SK-N-SH treated with all-trans-retinoic acid at 6 μM for 48 hours (cell line): ENCODE measurements around the gene SLC19A3.

ENCODE experiments used
- ATAC-seq: fragments of 200-7000 bp; cut with Tn5 transposase; 3 replicates; pipeline ENCODE4 v1.9.1; 2020; ENCODE audit warnings: mild to moderate bottlenecking, moderate library complexity
- ARNTL ChIP-seq: fragments of 450-650 bp; formaldehyde crosslinking; IDR thresholded peaks from 2 replicates; pipeline ENCODE4 v1.5.0; 2020; ENCODE audit warnings: low read depth, mild to moderate bottlenecking, moderate library complexity, borderline replicate concordance
- BACH2 ChIP-seq: fragments of 250-450 bp; sonication (Bioruptor Pico); IDR thresholded peaks from 2 replicates; pipeline ENCODE4 v1.9.0; 2021; ENCODE audit warnings: mild to moderate bottlenecking, borderline replicate concordance
- CSDC2 ChIP-seq: fragments of 250-450 bp; sonication (Bioruptor Pico); IDR thresholded peaks from 2 replicates; pipeline ENCODE4 v1.5.0; 2020; ENCODE audit warnings: mild to moderate bottlenecking, moderate library complexity
- ESRRG ChIP-seq: fragments of 250-450 bp; sonication (Bioruptor Pico); IDR thresholded peaks from 2 replicates; pipeline ENCODE4 v1.6.1; 2021; ENCODE audit warnings: mild to moderate bottlenecking
- GLIS3 ChIP-seq: fragments of 250-450 bp; sonication (Bioruptor Pico); IDR thresholded peaks from 2 replicates; pipeline ENCODE4 v1.5.0; 2020; ENCODE audit warnings: mild to moderate bottlenecking, moderate library complexity
- ISL1 ChIP-seq: fragments of 250-450 bp; sonication (Bioruptor Pico); IDR thresholded peaks from 2 replicates; pipeline ENCODE4 v2.1.2; 2022; ENCODE audit warnings: mild to moderate bottlenecking, moderate library complexity
- POU6F1 ChIP-seq: fragments of 250-450 bp; sonication (Bioruptor Pico); IDR thresholded peaks from 2 replicates; pipeline ENCODE4 v1.8.0; 2021; ENCODE audit warnings: low read depth, mild to moderate bottlenecking, moderate library complexity, borderline replicate concordance
- RARB ChIP-seq: fragments of 250-450 bp; sonication (Bioruptor Pico); IDR thresholded peaks from 2 replicates; pipeline ENCODE4 v1.8.0; 2021; ENCODE audit warnings: mild to moderate bottlenecking, moderate library complexity
- SNAI2 ChIP-seq: fragments of 250-450 bp; sonication (Bioruptor Pico); IDR thresholded peaks from 2 replicates; pipeline ENCODE4 v1.5.0; 2020; ENCODE audit warnings: mild to moderate bottlenecking, moderate library complexity
- TCF4 ChIP-seq: fragments of 250-450 bp; sonication (Bioruptor Pico); IDR thresholded peaks from 2 replicates; pipeline ENCODE4 v1.8.0; 2021; ENCODE audit warnings: mild to moderate bottlenecking, moderate library complexity, borderline replicate concordance
- TOX ChIP-seq: fragments of 250-450 bp; sonication (Bioruptor Pico); IDR thresholded peaks from 2 replicates; pipeline ENCODE4 v1.8.0; 2021; ENCODE audit warnings: mild to moderate bottlenecking, moderate library complexity, borderline replicate concordance
- TSHZ2 ChIP-seq: fragments of 250-450 bp; sonication (Bioruptor Pico); IDR thresholded peaks from 2 replicates; pipeline ENCODE4 v1.5.0; 2020; ENCODE audit warnings: mild to moderate bottlenecking, moderate library complexity
- ZC3H10 ChIP-seq: fragments of 250-450 bp; sonication (Bioruptor Pico); IDR thresholded peaks from 2 replicates; pipeline ENCODE4 v1.5.1; 2021; ENCODE audit warnings: mild to moderate bottlenecking, moderate library complexity
- ZFP3 ChIP-seq: fragments of 250-450 bp; sonication (Bioruptor Pico); IDR thresholded peaks from 2 replicates; pipeline ENCODE4 v1.5.0; 2020; ENCODE audit warnings: mild to moderate bottlenecking, moderate library complexity
- ZFP30 ChIP-seq: fragments of 450-650 bp; formaldehyde crosslinking; IDR thresholded peaks from 2 replicates; pipeline ENCODE4 v1.5.0; 2022; ENCODE audit warnings: mild to moderate bottlenecking, moderate library complexity
- ZNF565 ChIP-seq: fragments of 450-650 bp; formaldehyde crosslinking; conservative IDR thresholded peaks from 2 replicates; pipeline ENCODE4 v1.5.0; 2020; ENCODE audit warnings: low read depth, mild to moderate bottlenecking, moderate library complexity
- ZNF70 ChIP-seq: fragments of 450-650 bp; formaldehyde crosslinking; IDR thresholded peaks from 2 replicates; pipeline ENCODE4 v1.5.0; 2020; ENCODE audit warnings: mild to moderate bottlenecking, moderate library complexity
- ZNF8 ChIP-seq: fragments of 450-650 bp; formaldehyde crosslinking; IDR thresholded peaks from 2 replicates; pipeline ENCODE4 v1.5.0; 2020; ENCODE audit warnings: mild to moderate bottlenecking, moderate library complexity
- TF ChIP-seq, protein P1 (sequence below): fragments of 250-450 bp; sonication (Bioruptor Pico); IDR thresholded peaks from 2 replicates; pipeline ENCODE4 v1.5.1; 2021; ENCODE audit warnings: mild to moderate bottlenecking, moderate library complexity
- TF ChIP-seq, protein P2 (sequence below): fragments of 250-450 bp; sonication (Bioruptor Pico); IDR thresholded peaks from 2 replicates; pipeline ENCODE4 v1.5.1; 2020; ENCODE audit warnings: low read depth, mild to moderate bottlenecking, moderate library complexity

Gene SLC19A3

GRCh38 chr2:227703961-227704360 is 13.9 kb downstream of the SLC19A3 start:
- ATAC-seq, result no peak; the same call in 2 of the 3 replicates

GRCh38 chr2:227703280-227703732 is 14.5 kb downstream of the SLC19A3 start:
- no peak for TF ChIP-seq POU6F1 (CRISPR knock-in tag)
- no peak for TF ChIP-seq ZNF8 (CRISPR knock-in tag)
- no peak for TF ChIP-seq ZNF565 (CRISPR knock-in tag)
- no peak for TF ChIP-seq ZC3H10 (CRISPR knock-in tag)
- no peak for TF ChIP-seq SNAI2 (CRISPR knock-in tag)
- no peak for TF ChIP-seq BACH2 (CRISPR knock-in tag)
- no peak for TF ChIP-seq ZNF70 (CRISPR knock-in tag)
- TF ChIP-seq ESRRG, result no peak
- TF ChIP-seq, protein P1, sequence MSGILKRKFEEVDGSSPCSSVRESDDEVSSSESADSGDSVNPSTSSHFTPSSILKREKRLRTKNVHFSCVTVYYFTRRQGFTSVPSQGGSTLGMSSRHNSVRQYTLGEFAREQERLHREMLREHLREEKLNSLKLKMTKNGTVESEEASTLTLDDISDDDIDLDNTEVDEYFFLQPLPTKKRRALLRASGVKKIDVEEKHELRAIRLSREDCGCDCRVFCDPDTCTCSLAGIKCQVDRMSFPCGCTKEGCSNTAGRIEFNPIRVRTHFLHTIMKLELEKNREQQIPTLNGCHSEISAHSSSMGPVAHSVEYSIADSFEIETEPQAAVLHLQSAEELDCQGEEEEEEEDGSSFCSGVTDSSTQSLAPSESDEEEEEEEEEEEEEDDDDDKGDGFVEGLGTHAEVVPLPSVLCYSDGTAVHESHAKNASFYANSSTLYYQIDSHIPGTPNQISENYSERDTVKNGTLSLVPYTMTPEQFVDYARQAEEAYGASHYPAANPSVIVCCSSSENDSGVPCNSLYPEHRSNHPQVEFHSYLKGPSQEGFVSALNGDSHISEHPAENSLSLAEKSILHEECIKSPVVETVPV, result no peak
- no peak for TF ChIP-seq CSDC2 (CRISPR knock-in tag)
- ATAC-seq, result no peak

More at GRCh38 chr2:227703961-227704360, 13.9 kb downstream of the SLC19A3 start:
- TF ChIP-seq POU6F1 (CRISPR knock-in tag) (no peak), TOX (CRISPR knock-in tag) (no peak), ZFP30 (CRISPR knock-in tag) (no peak), ARNTL (CRISPR knock-in tag) (no peak), CSDC2 (CRISPR knock-in tag) (no peak)
- TF ChIP-seq, protein P1, result no peak
- TF ChIP-seq, protein P2, sequence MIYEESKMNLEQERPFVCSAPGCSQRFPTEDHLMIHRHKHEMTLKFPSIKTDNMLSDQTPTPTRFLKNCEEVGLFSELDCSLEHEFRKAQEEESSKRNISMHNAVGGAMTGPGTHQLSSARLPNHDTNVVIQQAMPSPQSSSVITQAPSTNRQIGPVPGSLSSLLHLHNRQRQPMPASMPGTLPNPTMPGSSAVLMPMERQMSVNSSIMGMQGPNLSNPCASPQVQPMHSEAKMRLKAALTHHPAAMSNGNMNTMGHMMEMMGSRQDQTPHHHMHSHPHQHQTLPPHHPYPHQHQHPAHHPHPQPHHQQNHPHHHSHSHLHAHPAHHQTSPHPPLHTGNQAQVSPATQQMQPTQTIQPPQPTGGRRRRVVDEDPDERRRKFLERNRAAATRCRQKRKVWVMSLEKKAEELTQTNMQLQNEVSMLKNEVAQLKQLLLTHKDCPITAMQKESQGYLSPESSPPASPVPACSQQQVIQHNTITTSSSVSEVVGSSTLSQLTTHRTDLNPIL (CRISPR knock-in tag), result no peak

- no peak for ATAC-seq
- TF ChIP-seq, protein P1, result no peak
- no peak for TF ChIP-seq RARB (CRISPR knock-in tag)
- no peak for TF ChIP-seq ISL1 (CRISPR knock-in tag)
- no peak for TF ChIP-seq ZNF565 (CRISPR knock-in tag)
- no peak for TF ChIP-seq CSDC2 (CRISPR knock-in tag)
- no peak for TF ChIP-seq SNAI2 (CRISPR knock-in tag)
- TF ChIP-seq TCF4 (CRISPR knock-in tag), result no peak
- no peak for TF ChIP-seq GLIS3 (CRISPR knock-in tag)
- no peak for TF ChIP-seq ESRRG
- no peak for TF ChIP-seq ZFP30 (CRISPR knock-in tag)
- no peak for TF ChIP-seq ZC3H10 (CRISPR knock-in tag)
- no peak for TF ChIP-seq ZFP3 (CRISPR knock-in tag)
- no peak for TF ChIP-seq TSHZ2 (CRISPR knock-in tag)
- no peak for TF ChIP-seq ZNF8 (CRISPR knock-in tag)
- TF ChIP-seq ZNF70 (CRISPR knock-in tag), result no peak
- TF ChIP-seq, all 23 proteins: peak for 0
These were observed 16.3 kb downstream of the SLC19A3 start for GRCh38 chr2:227701556-227701955.
